ENCODE results near the gene DPP4. TPM values are rescaled to one million over a fixed set of nuclear protein-coding genes. Genes with fewer than 3 reads are reported as not detected.

The DPP4 gene
- total and polyA plus RNA-seq, 2 of the 13 experiments (the other 11 are each of a cell fraction or from before 2014, with no cell fraction given), result 39.4 to 109 TPM

GRCh38 chr2:162057426-162057825 lies 16.6 kb downstream of the DPP4 start:
- intact Hi-C loops (cut with micrococcal nuclease; ENCODE audit: unreplicated experiment) (no loop called here), in situ Hi-C loops (cut with HindIII; ENCODE audit: extremely low pct_ligation_motif_present, low pct_unique_long_range_greater_than_20kb) (no loop called here)
- WGBS (ENCODE audit: low lambda C conversion rate), result 96% methylated on average over 1 of the region's 1 CpG
- H3K4me3 ChIP-seq (replicated peaks in 1 of 3; ENCODE audit: insufficient read depth in 1 of 3, low read depth in 2 of 3, low read length in 3 of 3), result no peak overlapping the region
- no peak overlapping the region for H2AFZ ChIP-seq (ENCODE audit: low read length)
- peaks cover 21% of the 10 kb centered on the region for H3K9me3 ChIP-seq (ENCODE audit: low read length)
- CTCF ChIA-PET (ENCODE audit: low intra/inter-chr PET ratio, low total read pairs), result no interaction called here
- H3K36me3 ChIP-seq (replicated peaks in 1 of 2; ENCODE audit: control insufficient read depth in 1 of 2, insufficient read depth in 2 of 2, low read length in 2 of 2), result peaks cover 0 to 27% of the 10 kb centered on the region in 2 experiments; a peak in 2 of 5 replicates
- POLR2A ChIA-PET, result no interaction called here
- no peak overlapping the region for H3K4me2 ChIP-seq (ENCODE audit: low read depth, low read length)
- H3K27me3 ChIP-seq (ENCODE audit: control insufficient read depth in 1 of 2, insufficient read depth in 2 of 2, low read length in 2 of 2), result no peaks in the 10 kb centered on the region
- FAIRE-seq, result no peak
- no peak overlapping the region for H3K27ac ChIP-seq (ENCODE audit: extremely low read length, insufficient read depth, low read length)
- H4K20me1 ChIP-seq (ENCODE audit: insufficient read depth, low read length), result no peaks in the 10 kb centered on the region; the same call in 1 of the 2 replicates
- DNase-seq (ENCODE audit: low spot score), result no peak
- H3K4me1 ChIP-seq (ENCODE audit: insufficient read depth, low read length), result no peaks in the 10 kb centered on the region
- ATAC-seq, result no peak
- TF ChIP-seq ZNF329 (CRISPR knock-in tag; IDR thresholded peaks at IDR 0.05; ENCODE audit: low read depth) (no peak), JUN (CRISPR knock-in tag; IDR thresholded peaks at IDR 0.05) (no peak), BCLAF1 (IDR thresholded peaks at IDR 0.05) (no peak), DZIP1 (CRISPR knock-in tag; IDR thresholded peaks at IDR 0.05) (no peak), PREB (CRISPR knock-in tag; IDR thresholded peaks at IDR 0.05) (no peak), HIVEP1 (CRISPR knock-in tag; IDR thresholded peaks at IDR 0.05) (no peak), MXI1 (IDR thresholded peaks at IDR 0.05; ENCODE audit: borderline replicate concordance, low read depth, low read length) (no peak), SETDB1 (CRISPR knock-in tag; IDR thresholded peaks at IDR 0.05; ENCODE audit: borderline replicate concordance) (no peak), ZNF704 (CRISPR knock-in tag; IDR thresholded peaks at IDR 0.05; ENCODE audit: borderline replicate concordance) (no peak), ZBTB39 (CRISPR knock-in tag; IDR thresholded peaks at IDR 0.05) (no peak), HOMEZ (CRISPR knock-in tag; IDR thresholded peaks at IDR 0.05; ENCODE audit: low read depth) (no peak)
- H3K79me2 ChIP-seq (ENCODE audit: insufficient read depth, low read length), result no peaks in the 10 kb centered on the region
- BruUV-seq (replicated peaks), result no TSS peak
- H3K9ac ChIP-seq (ENCODE audit: insufficient read depth, low read depth, low read length), result no peak overlapping the region
